Adrenal gland (tissue), 12 donors: Measurements from ENCODE around the gene KLC3. TPM values are rescaled to one million over a fixed set of nuclear protein-coding genes. Genes with fewer than 3 reads are reported as not detected.

ENCODE experiments used
- DNase-seq, 7 donors: peaks; one replicate each; pipeline ENCODE4 v3.0.0-alpha.2; 2019 to 2020
- H3K27ac ChIP-seq, 5 donors: fragments of 200-600 bp; sonication (generic) in 4 of 5; 1 replicate in 3 of 5; 2 replicates in 2 of 5; pipeline versions ENCODE4 v1.5.1 to v1.8.0; 2016 to 2020; ENCODE audit warnings: mild to moderate bottlenecking in 1 of 5
- H3K27me3 ChIP-seq: fragments of 200-600 bp; 2 replicates; pipeline ENCODE4 v1.8.0; 2021
- H3K36me3 ChIP-seq, 2 donors: fragments of 200-600 bp; replicated peaks in 1 of 2; 1 replicate in 1 of 2; 2 replicates in 1 of 2; pipeline versions ENCODE4 v1.5.1 to v1.8.0; 2018 to 2022
- H3K4me1 ChIP-seq, 2 donors: fragments of 200-600 bp; replicated peaks in 1 of 2; 1 replicate in 1 of 2; 2 replicates in 1 of 2; pipeline versions ENCODE4 v1.5.1 to v1.8.0; 2018 to 2021
- H3K4me3 ChIP-seq, 4 donors: fragments of 200-600 bp; sonication (generic) in 3 of 4; one replicate each; pipeline ENCODE4 v1.5.1; 2016 to 2018
- H3K9me3 ChIP-seq, 3 donors: fragments of 200-600 bp; sonication (generic) in 1 of 3; replicated peaks in 1 of 3; 1 replicate in 2 of 3; 2 replicates in 1 of 3; pipeline versions ENCODE4 v1.5.1 to v1.8.0; 2016 to 2021
- POLR2A ChIP-seq, 2 donors: fragments of 450-650 bp; IDR thresholded peaks; one replicate each; pipeline ENCODE4 v1.6.1; 2017; ENCODE audit warnings: antibody characterized with exemption in 2 of 2, mild to moderate bottlenecking in 2 of 2, moderate library complexity in 1 of 2
- WGBS, 4 donors: extraction: QIAGEN DNeasy Blood & Tissue Kit in 2 of 4; methylation state at CpG; one replicate each; pipeline versions ENCODE4 v1.1.5 to v1.1.7; 2013 to 2017; 5-methylcytosine and 5-hydroxymethylcytosine counted together
- intact Hi-C, 2 donors: fragments of 100-400 bp; cut with DNase I; formaldehyde crosslinking; loops; one replicate each; pipeline versions ENCODE4 v1.14.1 to v1.15.0; 2022 to 2023
- polyA plus RNA-seq, 3 donors: library from polyadenylated mRNA; stranded (reverse); fragments of 200-250 nt in 2 of 3; fragments of 350-450 nt in 1 of 3; fragmentation: Illumina TruSeq in 1 of 3; extraction: RNeasy Lipid Tissue Mini Kit (QIAGEN cat#74804) in 1 of 3; gene quantifications; one replicate each; pipeline ENCODE4 v1.2.3, GENCODE V29; 2013 to 2014
- total RNA-seq, 9 donors: library from RNA; depleted of rRNA in 4 of 9; stranded (reverse); fragments of >200 nt in 4 of 9; fragments of 120-200 nt in 1 of 9; fragmentation: NEBNext Ultra II Directional in 1 of 9; extraction: Animal tissue kit (Norgen Biotek cat#: 25700) in 1 of 9; gene quantifications; one replicate each; pipeline versions ENCODE4 v1.1.0 to v1.2.4, GENCODE V29; 2013 to 2023
- TF ChIP-seq, protein P1 (sequence below), 6 experiments: fragments of 450-650 bp in 4 of 6; fragments of 200-600 bp in 2 of 6; sonication (generic) in 1 of 6; IDR thresholded peaks; 1 replicate in 5 of 6; 2 replicates in 1 of 6; pipeline versions ENCODE4 v1.5.1 to v1.8.0; 2016 to 2021; ENCODE audit warnings: antibody characterized with exemption in 6 of 6, mild to moderate bottlenecking in 2 of 6, moderate library complexity in 1 of 6
- donor health status: healthy with polysubstance abuse.
- donor health status: Bipolar disorder and iron deficiency.
- donor health status: DM: yes; HTN: yes; CAD: no.
- donor health status: DM: no; HTN: no; CAD: no.
- donor health status: DM: no; HTN: no; CAD: no.
- donor health status: DM: yes; HTN: yes; CAD: no.

Gene KLC3
- total and polyA plus RNA-seq, 12 donors, result 0.16 to 0.30 (median 0.17) TPM; not detected in 7

DNA sequence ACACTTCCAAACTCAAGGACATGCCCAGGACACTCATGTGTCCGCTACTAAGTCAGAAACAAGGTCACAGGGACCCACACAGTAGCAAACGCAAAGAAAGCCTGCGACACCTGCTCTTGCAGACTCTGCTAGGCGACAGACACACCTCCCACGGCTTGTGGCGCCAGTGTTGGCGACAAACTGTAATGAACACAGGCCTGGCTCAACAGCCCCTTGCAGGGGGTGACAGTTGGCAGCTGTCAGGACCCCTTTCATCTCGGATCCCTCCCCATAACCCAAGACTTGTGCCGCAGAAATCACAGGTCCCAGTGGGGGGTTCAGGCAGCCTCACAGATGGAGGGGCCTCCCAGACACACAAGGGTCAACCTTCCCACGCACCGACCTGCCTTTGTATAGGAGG is 18.2 kb upstream of the KLC3 start:
- DNase-seq, result no peak
- intact Hi-C loops, result no loop called here

DNA sequence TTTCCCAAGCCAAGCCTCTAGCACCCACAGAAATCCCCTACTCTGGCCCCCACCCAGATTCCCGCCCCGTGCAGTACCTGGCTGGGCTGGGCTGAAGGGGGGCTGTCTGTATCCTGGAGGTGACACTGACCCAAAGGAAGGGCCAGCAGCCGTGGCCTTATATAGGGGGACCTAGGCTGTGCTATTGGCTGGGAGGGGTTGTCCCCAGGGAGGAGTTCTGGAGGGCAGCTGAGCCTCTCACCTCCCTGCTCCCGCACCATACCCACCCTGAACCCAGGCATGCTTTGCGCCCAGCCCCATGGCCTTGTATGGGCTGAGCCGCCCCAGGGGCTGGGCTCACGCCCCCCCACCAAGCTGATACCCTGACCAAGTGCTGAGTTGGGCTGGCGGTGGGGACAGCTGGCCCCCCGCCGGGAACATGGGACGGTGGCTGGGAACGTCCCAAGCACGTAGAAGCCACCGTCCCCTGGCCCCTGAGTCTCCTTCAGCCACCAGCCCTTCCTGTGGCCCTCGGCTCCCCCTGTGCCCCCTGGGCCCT is 17.7 kb upstream of the KLC3 start, which contains the start of gene CKM:
CKM (minus strand) TSS at position 132 of the 538 bp plus-strand sequence. CDS start 3,162 bp downstream, outside the sequence.
- H3K27me3 ChIP-seq, result peaks cover 11% of the 10 kb centered on the region
- no peak for DNase-seq
- intact Hi-C loops, result no loop called here
- no peaks in the 10 kb centered on the region for H3K4me1 ChIP-seq
- no peaks in the 10 kb centered on the region for H3K36me3 ChIP-seq
- no peak within 1 kb of the TSS for H3K4me3 ChIP-seq
- H3K9me3 ChIP-seq, result no peaks in the 10 kb centered on the region
- TF ChIP-seq POLR2A (IDR thresholded peaks at IDR 0.05), result no peak
- 44 to 61% (median 54%) methylated on average over 3 to 15 of the region's 15 CpGs; no CpG with 5 or more reads in 1 of the 4 donors for WGBS, 4 donors
- H3K27ac ChIP-seq, result no peak within 1 kb of the TSS

More for the DNA sequence above, 18.2 kb upstream of the KLC3 start:
- H3K27me3 ChIP-seq, result peaks cover 11% of the 10 kb centered on the region
- no peak for TF ChIP-seq POLR2A (IDR thresholded peaks at IDR 0.05)
- H3K36me3 ChIP-seq, result no peaks in the 10 kb centered on the region
- no peaks in the 10 kb centered on the region for H3K4me1 ChIP-seq
- H3K9me3 ChIP-seq, result no peaks in the 10 kb centered on the region
- no peak overlapping the region for H3K27ac ChIP-seq
- H3K4me3 ChIP-seq, result no peak overlapping the region
- 57 to 72% (median 67%) methylated on average over 7 to 11 of the region's 11 CpGs for WGBS, 4 donors

GRCh38 chr19:45323671-45324081 is 16.9 kb upstream of the KLC3 start:
- 4 to 8% (median 8%) methylated on average over 8 to 30 of the region's 30 CpGs; no CpG with 5 or more reads in 1 of the 4 donors for WGBS, 4 donors
- H3K27ac ChIP-seq, result no peak overlapping the region
- no peak for TF ChIP-seq POLR2A (IDR thresholded peaks at IDR 0.05)
- TF ChIP-seq, protein P1, sequence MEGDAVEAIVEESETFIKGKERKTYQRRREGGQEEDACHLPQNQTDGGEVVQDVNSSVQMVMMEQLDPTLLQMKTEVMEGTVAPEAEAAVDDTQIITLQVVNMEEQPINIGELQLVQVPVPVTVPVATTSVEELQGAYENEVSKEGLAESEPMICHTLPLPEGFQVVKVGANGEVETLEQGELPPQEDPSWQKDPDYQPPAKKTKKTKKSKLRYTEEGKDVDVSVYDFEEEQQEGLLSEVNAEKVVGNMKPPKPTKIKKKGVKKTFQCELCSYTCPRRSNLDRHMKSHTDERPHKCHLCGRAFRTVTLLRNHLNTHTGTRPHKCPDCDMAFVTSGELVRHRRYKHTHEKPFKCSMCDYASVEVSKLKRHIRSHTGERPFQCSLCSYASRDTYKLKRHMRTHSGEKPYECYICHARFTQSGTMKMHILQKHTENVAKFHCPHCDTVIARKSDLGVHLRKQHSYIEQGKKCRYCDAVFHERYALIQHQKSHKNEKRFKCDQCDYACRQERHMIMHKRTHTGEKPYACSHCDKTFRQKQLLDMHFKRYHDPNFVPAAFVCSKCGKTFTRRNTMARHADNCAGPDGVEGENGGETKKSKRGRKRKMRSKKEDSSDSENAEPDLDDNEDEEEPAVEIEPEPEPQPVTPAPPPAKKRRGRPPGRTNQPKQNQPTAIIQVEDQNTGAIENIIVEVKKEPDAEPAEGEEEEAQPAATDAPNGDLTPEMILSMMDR (IDR thresholded peaks at IDR 0.05), result no peak
- H3K9me3 ChIP-seq, result no peaks in the 10 kb centered on the region
- intact Hi-C loops, result no loop called here
- peaks cover 11% of the 10 kb centered on the region for H3K27me3 ChIP-seq
- no peaks in the 10 kb centered on the region for H3K36me3 ChIP-seq
- H3K4me3 ChIP-seq, result no peak overlapping the region
- DNase-seq, result no peak
- H3K4me1 ChIP-seq, result no peaks in the 10 kb centered on the region

GRCh38 chr19:45324349-45324907 is 16.1 kb upstream of the KLC3 start:
- no peak for DNase-seq
- H3K27ac ChIP-seq, result no peak overlapping the region
- intact Hi-C loops, result no loop called here
- TF ChIP-seq, protein P1 (IDR thresholded peaks at IDR 0.05), result no peak
- TF ChIP-seq POLR2A (IDR thresholded peaks at IDR 0.05), result no peak
- H3K27me3 ChIP-seq, result peaks cover 9% of the 10 kb centered on the region
- H3K4me1 ChIP-seq, result no peaks in the 10 kb centered on the region
- WGBS, 4 donors, result 70 to 78% (median 75%) methylated on average over 11 of the region's 11 CpGs
- no peaks in the 10 kb centered on the region for H3K9me3 ChIP-seq
- H3K4me3 ChIP-seq, result no peak overlapping the region
- H3K36me3 ChIP-seq, result no peaks in the 10 kb centered on the region

DNA sequence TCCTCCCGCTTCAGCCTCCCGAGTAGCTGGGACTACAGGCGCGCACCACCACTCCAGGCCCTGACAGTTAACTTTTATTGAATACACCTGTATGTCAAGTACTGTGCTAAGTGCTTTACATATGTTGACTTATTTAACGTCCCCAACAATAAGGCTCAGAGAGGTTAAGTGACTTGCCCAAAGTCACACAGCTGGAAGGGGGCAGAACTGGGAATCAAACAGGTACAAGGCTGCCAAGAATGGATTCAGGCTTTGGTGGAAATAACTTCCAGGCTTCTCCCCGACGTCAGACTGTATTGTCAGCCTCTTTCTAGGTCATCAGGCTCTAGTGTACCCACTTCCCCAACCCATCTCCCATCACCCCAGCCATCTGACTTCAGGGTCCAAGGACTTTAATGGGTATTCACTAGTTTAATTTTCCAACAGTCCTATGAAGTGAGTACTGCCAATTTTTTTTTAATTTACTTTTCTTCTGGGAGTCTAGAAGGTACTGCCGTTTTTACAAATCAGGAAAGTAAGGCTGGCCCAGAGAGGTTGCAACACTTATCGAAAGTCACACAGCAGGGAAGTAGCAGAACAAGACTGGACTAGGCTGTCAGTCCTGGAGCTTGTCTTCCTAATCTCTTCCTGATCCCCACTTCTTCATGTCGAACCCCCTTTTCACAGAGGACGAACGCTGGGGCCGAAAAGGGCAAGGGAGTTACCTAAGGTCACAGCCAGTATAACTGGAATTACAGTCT is 13.0 kb upstream of the KLC3 start:
- no peak overlapping the region for H3K27ac ChIP-seq
- H3K4me3 ChIP-seq, result no peak overlapping the region
- DNase-seq, result no peak
- WGBS, 4 donors, result 65 to 73% (median 69%) methylated on average over 13 of the region's 13 CpGs
- H3K36me3 ChIP-seq, result no peaks in the 10 kb centered on the region
- intact Hi-C loops, result no loop called here
- no peak for TF ChIP-seq POLR2A (IDR thresholded peaks at IDR 0.05)
- H3K27me3 ChIP-seq, result peaks cover 9% of the 10 kb centered on the region
- no peaks in the 10 kb centered on the region for H3K4me1 ChIP-seq
- H3K9me3 ChIP-seq, result no peaks in the 10 kb centered on the region
